NCI-H1105 treated with DMSO at 0.1 percent for 48 hours (cell line): Measurements from ENCODE around the gene CCR5AS.
"Not testable (repeated sequence)": the region's sequence is repeated elsewhere in the genome, so short reads cannot be mapped to it uniquely, and the experiment has no call there.

Experiments
- DNase-seq: peaks from one replicate; lab custom pipeline; 2025; lab: John Stamatoyannopoulos, UW

CCR5AS gene

DNA sequence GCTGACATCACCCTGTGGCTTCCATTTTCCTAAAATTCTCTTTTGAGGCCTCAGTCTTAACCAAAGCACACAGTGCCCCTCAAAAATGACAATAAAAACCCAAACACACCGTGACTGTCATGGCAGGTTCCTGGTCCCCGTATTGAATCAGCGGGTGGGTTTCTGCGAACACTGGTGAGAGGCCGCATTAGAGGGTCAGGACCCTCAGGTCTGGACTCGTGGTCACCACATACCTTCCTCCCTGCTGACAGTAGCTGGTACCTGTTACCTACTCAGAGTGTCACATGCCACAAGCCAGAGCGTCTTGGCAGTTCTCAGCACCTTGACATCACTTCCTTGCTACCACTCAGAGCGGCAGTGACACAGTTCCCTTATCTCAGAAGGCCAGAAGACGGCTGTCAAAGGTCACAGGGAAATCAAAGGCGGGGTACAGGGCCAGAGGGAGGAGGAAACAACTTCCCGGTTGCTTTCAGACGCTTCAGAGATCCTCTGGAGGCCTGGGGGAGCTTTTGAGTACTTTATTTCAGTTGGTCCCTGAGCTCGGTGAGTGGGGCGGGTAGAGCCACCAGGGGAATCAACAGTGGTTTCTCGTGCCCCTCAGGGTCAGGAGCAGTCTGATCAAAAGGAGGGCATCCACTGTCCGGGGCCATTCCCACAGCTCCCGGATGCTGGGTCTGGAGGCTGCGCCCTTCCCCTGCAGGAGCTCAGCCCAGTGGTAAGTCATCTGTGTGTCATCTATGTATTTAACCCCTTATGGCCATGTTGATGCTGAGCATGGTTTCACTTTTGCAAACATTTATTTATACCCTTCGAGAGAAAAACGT, at the start of gene CCR5AS, which contains the start of gene CCRL2:
CCR5AS (minus strand) TSS at position 279 of the 824 bp plus-strand sequence.
CCRL2 (plus strand) TSS at position 472 of the 824 bp plus-strand sequence. CDS start 821 bp downstream, outside the sequence.
- no peak for DNase-seq

GRCh38 chr3:46456118-46456517, 49.3 kb upstream of the CCR5AS start:
- DNase-seq, result no peak

DNA sequence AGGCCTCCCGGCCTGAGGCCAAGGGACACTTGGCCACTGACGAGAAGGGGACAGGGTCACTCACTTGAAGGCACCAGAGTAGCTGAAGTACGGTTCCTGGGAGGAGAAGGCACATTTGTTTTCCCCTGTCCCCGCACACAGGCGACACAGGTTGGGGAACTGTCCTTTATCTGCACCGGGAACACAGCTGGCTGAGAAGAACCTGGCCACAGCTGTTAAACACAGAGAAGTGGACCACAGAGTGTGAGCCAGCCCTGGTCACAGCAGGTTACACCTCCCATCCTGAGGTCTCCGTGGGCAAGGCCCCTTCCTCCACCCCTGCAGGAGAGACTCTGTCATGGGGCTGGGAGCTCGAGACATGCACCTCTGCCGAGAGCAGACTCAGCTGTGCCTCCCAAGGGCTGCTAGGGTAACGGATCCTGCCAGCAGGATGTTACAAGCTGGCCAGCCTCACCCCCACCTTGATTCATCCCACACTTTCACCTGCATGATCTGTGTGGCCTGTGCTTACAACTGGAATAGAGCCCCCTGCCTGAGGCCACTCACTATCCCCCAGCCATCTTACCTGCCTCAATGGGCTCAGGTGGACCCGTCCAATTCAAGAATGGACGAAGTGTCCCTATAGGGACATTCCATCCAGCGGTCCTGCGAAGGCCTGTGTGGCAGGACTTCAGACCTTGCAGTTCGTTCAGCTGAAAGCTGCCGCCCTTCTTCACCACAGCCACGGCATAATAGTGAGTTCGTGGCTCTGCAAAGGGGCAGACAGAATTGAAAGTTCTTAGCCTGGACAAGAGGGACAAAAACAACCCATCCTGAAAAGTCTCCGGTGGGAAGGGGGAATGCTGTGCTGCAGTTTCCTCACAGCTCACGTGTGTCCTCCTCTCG, 48.6 kb upstream of the CCR5AS start:
- no peak for DNase-seq

GRCh38 chr3:46454606-46455005, 47.7 kb upstream of the CCR5AS start:
- no peak for DNase-seq

DNA sequence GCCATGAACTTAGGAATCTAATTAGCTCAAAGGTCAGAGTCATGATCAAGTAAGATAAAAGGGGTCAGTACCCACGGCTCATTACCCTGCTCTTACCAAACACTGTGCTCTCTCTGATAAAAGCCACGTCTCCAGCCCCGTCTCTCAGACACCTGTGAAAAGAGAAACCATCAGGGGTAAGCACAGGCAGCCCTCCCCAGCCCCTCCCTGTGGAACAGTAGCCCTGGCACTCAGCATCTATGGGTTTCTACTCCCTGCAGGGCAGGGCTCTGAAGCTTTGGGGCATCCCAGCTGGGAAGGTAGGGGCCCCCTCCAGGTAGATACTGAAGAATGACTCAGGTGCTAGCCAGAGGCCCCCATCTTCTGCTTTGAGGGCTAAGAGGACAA, 47.3 kb upstream of the CCR5AS start:
- no peak for DNase-seq

DNA sequence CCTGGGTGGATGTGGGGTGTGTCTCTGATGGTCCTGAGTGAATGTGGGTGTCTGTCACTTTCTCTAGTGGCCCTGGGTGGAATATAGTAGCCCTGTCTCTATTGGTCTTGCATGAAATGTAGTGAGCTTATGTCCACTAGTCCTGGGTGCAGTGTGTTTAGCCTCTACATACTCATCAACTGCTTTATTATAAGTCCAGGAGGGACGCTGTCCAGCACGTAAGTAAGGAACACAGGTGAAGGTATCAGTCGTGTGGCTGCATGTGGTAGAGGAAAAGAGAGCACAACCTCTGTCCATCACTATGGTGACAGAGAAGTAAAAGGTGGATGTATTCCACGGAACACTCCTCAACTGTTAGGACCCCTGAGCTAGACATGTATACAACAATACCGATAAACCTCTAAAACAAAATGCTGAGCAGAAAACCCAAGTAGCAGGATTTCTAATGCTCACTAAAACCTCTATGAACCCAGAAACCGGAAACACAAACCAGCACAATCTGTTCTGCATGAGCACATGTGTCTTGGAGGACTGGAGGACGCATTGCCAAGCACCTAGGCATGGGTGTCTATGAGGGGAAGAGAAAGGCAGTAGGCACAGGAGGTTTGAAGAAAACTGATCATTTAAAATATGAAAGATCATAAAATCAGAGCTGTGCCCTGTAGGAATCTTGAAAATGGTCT, 46.8 kb upstream of the CCR5AS start:
- DNase-seq, result no peak

DNA sequence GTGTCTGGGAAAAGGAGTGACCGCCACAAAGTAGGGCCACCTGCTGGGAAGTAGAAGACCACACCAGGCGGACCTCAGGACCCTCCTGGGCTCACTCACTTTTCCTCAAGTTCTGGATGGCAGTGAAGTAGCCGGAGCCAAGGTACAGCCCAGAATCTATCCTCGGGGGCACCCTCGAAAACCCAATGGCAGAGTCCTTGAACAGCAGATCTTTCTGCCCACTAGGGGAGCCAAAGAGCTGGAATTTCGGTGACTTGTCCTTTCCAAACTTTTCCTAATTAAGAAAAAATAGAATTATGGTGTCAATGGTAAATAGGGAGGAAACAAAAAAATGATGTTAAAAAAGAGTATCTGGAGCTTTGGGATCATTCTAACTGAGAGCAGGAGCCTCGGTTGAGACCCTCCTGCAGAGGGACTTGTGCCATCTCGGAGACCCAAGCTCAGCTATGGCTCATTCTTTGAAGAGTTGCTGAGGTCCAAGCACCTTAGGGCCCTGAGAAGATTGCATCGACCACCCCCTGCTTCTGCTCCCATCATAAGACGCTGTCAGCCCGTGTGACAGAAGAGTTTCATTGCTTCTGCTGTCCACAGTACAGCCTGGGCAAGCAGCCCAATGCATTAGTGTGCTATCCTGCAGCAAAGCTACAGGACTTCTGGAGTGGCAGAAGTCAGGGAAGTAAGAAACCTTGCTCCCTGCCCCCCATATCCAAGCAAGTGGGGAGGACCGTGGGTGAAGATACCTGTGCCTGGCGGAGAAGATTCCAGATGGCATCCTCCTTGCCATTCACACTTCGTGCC, 43.1 kb upstream of the CCR5AS start:
- no peak for DNase-seq

DNA sequence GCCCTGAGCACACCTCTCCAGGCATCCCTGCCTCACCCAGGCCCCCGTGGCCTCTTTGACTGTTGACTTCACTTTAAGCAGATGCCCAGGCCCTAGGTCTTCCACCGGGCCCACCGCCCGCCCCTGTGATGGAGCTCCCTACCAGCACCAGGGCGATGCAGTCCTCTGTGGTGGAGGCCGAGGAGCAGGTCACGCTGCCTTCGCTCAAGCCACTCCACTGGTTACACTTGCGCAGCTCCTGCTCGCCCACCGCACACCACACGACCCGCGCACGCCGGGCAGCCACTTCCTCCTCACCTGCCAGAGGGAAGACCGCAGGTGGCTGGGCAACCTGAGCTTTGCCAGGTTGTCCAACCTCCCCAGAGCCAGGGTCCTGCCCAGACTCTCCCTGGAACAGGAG, 41.9 kb upstream of the CCR5AS start:
- DNase-seq, result no peak

DNA sequence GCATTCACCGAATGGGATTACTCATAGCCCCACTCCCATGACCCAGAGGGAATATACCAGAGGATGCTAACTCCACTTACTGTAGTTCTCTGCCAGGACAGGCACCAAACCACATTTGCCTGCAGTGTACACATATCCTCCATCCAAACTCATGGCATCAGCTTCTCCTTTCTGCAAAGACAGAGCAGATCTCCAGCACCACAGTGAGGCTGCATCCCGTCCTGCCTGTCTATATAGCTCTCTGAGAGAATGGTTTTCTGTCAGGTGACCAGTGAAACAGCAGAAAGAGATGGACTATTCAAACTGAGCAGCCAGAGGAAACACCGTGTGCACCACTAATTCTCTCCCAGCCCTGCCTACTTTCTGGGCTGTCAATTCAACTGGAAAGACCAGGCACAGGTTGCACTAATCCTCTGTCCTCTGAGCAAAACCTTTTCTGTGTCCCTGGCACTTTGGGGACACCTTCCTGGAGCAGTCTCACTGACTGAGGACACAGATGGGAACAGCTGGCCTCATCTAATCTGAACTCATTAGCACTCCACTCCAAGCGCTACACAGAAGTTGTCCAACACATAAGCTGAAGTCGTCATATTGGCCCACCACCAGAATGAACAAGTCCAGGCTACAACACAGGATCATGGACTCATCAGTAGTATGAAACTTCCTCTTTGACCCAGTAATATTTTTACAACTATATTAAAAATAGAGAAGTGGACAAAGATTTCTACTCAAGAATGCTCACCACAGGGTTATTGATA, 40.5 kb upstream of the CCR5AS start:
- DNase-seq, result no peak

GRCh38 chr3:46442576-46443530, 36.0 kb upstream of the CCR5AS start:
- no peak for DNase-seq

DNA sequence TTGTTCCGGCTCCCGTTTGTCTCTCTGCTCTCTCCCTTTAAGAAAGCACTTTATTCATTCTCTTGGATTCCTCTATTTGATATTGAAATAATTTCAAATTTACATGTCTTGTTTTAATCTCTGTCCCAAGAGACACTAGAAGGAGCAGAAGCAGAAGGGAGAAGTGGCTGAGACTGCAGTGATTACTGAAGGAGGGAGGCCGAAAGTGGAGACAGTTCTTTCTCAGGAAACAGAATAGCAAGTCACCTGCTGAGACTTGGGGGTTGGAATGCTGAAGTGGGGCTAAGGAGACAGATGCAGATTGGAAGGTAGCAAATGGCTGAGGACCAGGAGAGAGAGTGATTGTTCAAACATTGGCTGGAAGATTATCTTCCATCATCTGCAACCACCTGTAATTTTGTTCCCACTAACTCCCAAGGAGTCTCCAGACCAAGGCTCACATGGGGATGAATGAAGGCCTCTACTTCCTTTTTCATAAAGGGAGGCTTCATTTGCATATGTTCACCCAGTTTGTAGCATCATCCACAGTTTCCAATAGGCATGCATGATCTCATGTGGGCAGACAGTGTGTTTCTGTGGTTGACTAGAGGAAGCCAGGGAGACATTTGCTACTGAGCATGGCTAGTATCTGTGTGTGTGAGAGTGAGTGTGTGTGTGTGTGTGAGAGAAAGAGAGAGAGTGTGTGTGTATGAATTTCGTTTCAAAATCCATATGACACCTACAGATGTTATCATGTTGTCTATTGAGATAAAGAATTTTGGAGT, 33.8 kb upstream of the CCR5AS start:
- DNase-seq, result no peak

DNA sequence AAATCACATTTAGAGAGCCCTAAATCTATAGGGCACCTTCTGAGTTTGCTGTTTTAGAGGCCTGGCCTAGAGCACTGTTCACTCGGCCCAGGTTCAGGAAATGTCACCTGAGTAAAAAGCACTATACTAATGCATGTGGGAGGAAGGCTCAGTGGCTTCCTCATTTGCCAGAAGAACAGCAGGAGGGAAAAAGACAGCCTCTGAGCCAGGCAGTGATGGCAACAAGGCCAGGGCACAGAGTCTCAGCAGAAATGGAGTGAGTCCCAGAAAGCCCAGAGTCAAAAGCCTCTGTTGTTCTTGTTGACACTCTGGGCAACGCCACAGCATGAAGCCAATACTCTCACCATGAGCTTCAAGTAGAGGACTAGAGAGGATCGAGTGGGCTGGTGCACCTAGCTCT, 32.0 kb upstream of the CCR5AS start:
- DNase-seq, result no peak

GRCh38 chr3:46435081-46435726, 28.3 kb upstream of the CCR5AS start:
- no peak for DNase-seq

DNA sequence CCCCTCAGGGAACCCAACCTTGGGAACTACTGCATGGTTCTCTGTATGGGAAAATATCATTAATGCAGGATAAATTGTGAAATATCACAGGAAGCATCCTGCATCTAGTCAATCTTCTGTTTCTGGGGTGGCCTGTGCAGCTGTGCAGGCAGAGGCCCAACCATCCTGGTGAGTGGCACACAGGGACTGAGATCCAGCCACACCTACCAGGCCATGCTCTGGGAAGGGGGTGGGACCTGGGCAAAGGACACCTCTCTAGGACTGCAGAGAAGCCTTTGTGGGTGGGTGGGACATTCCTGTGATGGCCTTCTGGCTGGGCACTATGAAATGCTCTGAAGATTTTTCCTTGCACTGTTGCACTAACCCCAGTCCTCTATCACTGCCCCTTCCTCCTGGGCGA, 27.0 kb upstream of the CCR5AS start:
- no peak for DNase-seq

- not testable (repeated sequence) for DNase-seq
Observed at GRCh38 chr3:46433118-46433517, 26.3 kb upstream of the CCR5AS start.

DNA sequence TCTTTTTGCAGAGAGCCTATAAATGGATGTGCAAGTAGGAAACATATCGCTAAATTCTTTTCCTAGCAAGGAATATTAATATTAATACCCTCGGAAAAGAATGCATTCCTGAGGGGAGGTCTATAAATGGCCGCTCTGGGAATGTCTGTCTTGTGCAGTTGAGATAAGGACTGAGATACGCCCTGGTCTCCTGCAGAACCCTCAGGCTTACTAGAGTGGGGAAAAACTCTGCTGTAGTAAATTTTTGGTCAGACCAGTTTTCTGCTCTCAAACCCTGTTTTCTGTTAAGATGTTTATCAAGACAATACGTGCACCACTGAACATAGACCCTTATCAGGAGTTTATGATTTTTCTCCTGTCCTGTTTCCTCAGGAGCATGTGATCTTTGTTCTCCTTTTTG, 25.0 kb upstream of the CCR5AS start:
- DNase-seq, result not testable (repeated sequence)

- DNase-seq, result not testable (repeated sequence)
Observed at GRCh38 chr3:46430879-46431278, 24.0 kb upstream of the CCR5AS start.

DNA sequence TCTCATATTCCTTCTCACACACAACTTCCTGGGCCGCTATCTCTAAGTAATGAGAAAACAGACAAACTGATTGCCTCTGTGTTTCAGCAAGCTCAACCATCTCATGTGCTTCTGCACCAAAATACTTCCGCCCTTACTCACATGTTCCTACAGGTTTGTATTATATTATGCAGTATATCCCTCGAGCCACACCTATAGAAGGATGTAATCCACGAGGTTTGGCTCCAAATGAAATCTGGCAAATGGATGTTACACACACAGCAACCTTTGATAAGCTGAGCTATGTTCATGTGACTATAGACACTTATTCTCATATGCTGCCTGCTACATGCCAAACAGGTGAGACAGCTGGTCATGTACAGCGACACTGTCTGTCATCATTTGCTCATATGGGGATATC, 22.8 kb upstream of the CCR5AS start:
- DNase-seq, result no peak
